Tibial nerve (tissue), 3 donors: ENCODE measurements around the gene CHAF1B.

Experiments
- POLR2A ChIP-seq, 2 donors: fragments of 450-650 bp; IDR thresholded peaks; one replicate each; pipeline ENCODE4 v1.6.1; 2017; ENCODE audit warnings: antibody characterized with exemption in 2 of 2, mild to moderate bottlenecking in 2 of 2, moderate library complexity in 2 of 2
- TF ChIP-seq, protein P1 (sequence below), 5 experiments: fragments of 200-600 bp in 3 of 5; fragments of 450-650 bp in 2 of 5; sonication (generic) in 3 of 5; IDR thresholded peaks; one replicate each; pipeline ENCODE4 v1.5.1; 2016 to 2019; ENCODE audit warnings: antibody characterized with exemption in 5 of 5, mild to moderate bottlenecking in 3 of 5, moderate library complexity in 2 of 5

DNA sequence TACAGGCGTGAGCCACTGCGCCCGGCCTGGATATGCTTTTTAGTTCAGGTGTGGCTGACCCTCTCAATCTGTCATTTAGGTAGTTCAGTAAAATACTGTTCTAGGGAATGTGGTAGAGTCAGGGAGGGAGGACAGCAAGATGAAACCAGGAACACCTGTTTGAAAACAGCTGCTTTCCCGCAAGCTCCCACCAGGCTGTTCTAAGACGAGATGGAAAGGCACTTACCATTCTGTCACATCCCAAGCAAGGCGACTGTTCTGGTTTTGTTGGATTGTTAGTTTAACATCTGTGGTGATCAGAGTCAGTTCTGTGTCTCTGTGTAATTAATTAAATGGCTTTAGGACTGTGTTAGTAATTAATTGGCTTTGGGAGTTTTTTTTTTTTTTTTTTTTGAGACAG, 2.9 kb downstream of the CHAF1B start:
- TF ChIP-seq, protein P1, sequence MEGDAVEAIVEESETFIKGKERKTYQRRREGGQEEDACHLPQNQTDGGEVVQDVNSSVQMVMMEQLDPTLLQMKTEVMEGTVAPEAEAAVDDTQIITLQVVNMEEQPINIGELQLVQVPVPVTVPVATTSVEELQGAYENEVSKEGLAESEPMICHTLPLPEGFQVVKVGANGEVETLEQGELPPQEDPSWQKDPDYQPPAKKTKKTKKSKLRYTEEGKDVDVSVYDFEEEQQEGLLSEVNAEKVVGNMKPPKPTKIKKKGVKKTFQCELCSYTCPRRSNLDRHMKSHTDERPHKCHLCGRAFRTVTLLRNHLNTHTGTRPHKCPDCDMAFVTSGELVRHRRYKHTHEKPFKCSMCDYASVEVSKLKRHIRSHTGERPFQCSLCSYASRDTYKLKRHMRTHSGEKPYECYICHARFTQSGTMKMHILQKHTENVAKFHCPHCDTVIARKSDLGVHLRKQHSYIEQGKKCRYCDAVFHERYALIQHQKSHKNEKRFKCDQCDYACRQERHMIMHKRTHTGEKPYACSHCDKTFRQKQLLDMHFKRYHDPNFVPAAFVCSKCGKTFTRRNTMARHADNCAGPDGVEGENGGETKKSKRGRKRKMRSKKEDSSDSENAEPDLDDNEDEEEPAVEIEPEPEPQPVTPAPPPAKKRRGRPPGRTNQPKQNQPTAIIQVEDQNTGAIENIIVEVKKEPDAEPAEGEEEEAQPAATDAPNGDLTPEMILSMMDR (IDR thresholded peaks at IDR 0.05): no peak
- no peak for TF ChIP-seq POLR2A (IDR thresholded peaks at IDR 0.05)
